Mesendoderm (in vitro differentiated cells): ENCODE data around the gene F8. TPM values are rescaled to one million over a fixed set of nuclear protein-coding genes. Genes with fewer than 3 reads are reported as not detected.
A peak's percentile ranks its signal among the peaks of the same experiment; 100 is the strongest.

Source experiments
- DNase-seq: peaks from one replicate; pipeline ENCODE4 v3.0.0; 2013
- H2AK5ac ChIP-seq: 2 replicates; pipeline ENCODE4 v1.6.1; 2013; ENCODE audit warnings: low read length, inconsistent platforms
- H2BK120ac ChIP-seq: 2 replicates; pipeline ENCODE4 v1.6.1; 2013; ENCODE audit warnings: low read depth, mild to moderate bottlenecking, low read length, moderate library complexity, mixed read lengths
- H2BK15ac ChIP-seq: replicated peaks from 2 replicates; pipeline ENCODE4 v1.6.1; 2013; ENCODE audit warnings: low read depth, mild to moderate bottlenecking, moderate library complexity
- H2BK5ac ChIP-seq: 2 replicates; pipeline ENCODE4 v1.6.1; 2013; ENCODE audit warnings: low read length, inconsistent platforms
- H3K18ac ChIP-seq: 2 replicates; pipeline ENCODE4 v1.6.1; 2013; ENCODE audit warnings: mild to moderate bottlenecking, low read length, mixed read lengths
- H3K23ac ChIP-seq: one replicate; pipeline ENCODE4 v1.6.1; 2013; ENCODE audit warnings: low read length
- H3K27ac ChIP-seq: 2 replicates; pipeline ENCODE4 v1.5.1; 2013; ENCODE audit warnings: low read depth, mild to moderate bottlenecking, inconsistent platforms, low read length, moderate library complexity
- H3K27me3 ChIP-seq: 2 replicates; pipeline ENCODE4 v1.6.1; 2013; ENCODE audit warnings: low read length, control low read depth, mild to moderate bottlenecking, inconsistent platforms; ENCODE audit not compliant: insufficient read depth, poor library complexity
- H3K36me3 ChIP-seq: 2 replicates; pipeline ENCODE4 v1.6.1; 2013; ENCODE audit warnings: low read length, inconsistent platforms; ENCODE audit not compliant: control insufficient read depth, insufficient read depth
- H3K4ac ChIP-seq: one replicate; pipeline ENCODE4 v1.6.1; 2013; ENCODE audit warnings: low read depth, mild to moderate bottlenecking, low read length, moderate library complexity
- H3K4me1 ChIP-seq: 2 replicates; pipeline ENCODE4 v1.6.1; 2013; ENCODE audit warnings: low read depth, low read length, inconsistent platforms; ENCODE audit not compliant: control insufficient read depth
- H3K4me2 ChIP-seq: 2 replicates; pipeline ENCODE4 v1.6.1; 2013; ENCODE audit warnings: low read length
- H3K4me3 ChIP-seq: 2 replicates; pipeline ENCODE4 v1.5.1; 2013; ENCODE audit warnings: mild to moderate bottlenecking, low read length
- H3K56ac ChIP-seq: one replicate; pipeline ENCODE4 v1.6.1; 2013; ENCODE audit warnings: low read length
- H3K79me1 ChIP-seq: 2 replicates; pipeline ENCODE4 v1.6.1; 2013; ENCODE audit warnings: low read length, inconsistent platforms
- H3K79me2 ChIP-seq: 2 replicates; pipeline ENCODE4 v1.6.1; 2013; ENCODE audit warnings: mild to moderate bottlenecking, low read length; ENCODE audit not compliant: control insufficient read depth, insufficient read depth
- H3K9ac ChIP-seq: 2 replicates; pipeline ENCODE4 v1.6.1; 2013; ENCODE audit warnings: low read length, inconsistent platforms
- H4K5ac ChIP-seq: one replicate; pipeline ENCODE4 v1.6.1; 2013; ENCODE audit warnings: low read length
- H4K8ac ChIP-seq: one replicate; pipeline ENCODE4 v1.6.1; 2013; ENCODE audit warnings: low read depth, mild to moderate bottlenecking, control low read depth, low read length, moderate library complexity
- whole genome bisulfite sequencing: extraction: QIAGEN DNeasy Blood & Tissue Kit; methylation state at CpG from one replicate; pipeline ENCODE4 v1.1.7; 2013; ENCODE audit warnings: low lambda C conversion rate, missing lambda C conversion rate; ENCODE audit not compliant: insufficient coverage; ENCODE audit errors: extremely low coverage; 5-methylcytosine and 5-hydroxymethylcytosine counted together
- polyA plus RNA-seq, 2 experiments: library from polyadenylated mRNA; stranded (reverse); fragments of 200-250 nt; gene quantifications; one replicate each; pipeline ENCODE4 v1.2.3, GENCODE V29; 2013

F8 gene
- 1.1 TPM for polyA plus RNA-seq (2013, experiment 1 of 2)
- polyA plus RNA-seq (2013, experiment 2 of 2), result 1.3 TPM

GRCh38 chrX:155022585-155022984 is at the start of gene F8:
TSS of gene F8 (minus strand) at chrX:155022723. CDS start at chrX:155022552, 171 bp downstream.
- Histone ChIP-seq H3K4me3 (no peak within 1 kb of the TSS), H3K23ac (no peak within 1 kb of the TSS)
- DNase-seq, result no peak

GRCh38 chrX:155071694-155072280 is 49.3 kb upstream of the F8 start:
- Histone ChIP-seq H2BK5ac (no peak overlapping the region), H2AK5ac (no peak overlapping the region), H3K36me3 (no peaks in the 10 kb centered on the region), H3K56ac (peak overlapping the region; percentile 98), H3K27me3 (no peaks in the 10 kb centered on the region), H3K4me3 (peak overlapping the region; percentile 91), H2BK120ac (no peak overlapping the region), H3K4me2 (peak overlapping the region; percentile 18), H4K8ac (no peak overlapping the region), H3K79me2 (peaks cover 3% of the 10 kb centered on the region), H3K18ac (peak overlapping the region; percentile 42), H3K79me1 (no peaks in the 10 kb centered on the region), H3K9ac (peak overlapping the region; percentile 88), H3K23ac (no peak overlapping the region), H3K4ac (peak overlapping the region; percentile 81), H3K27ac (peak overlapping the region; percentile 44), H2BK15ac (no peak overlapping the region), H4K5ac (no peak overlapping the region), H3K4me1 (no peaks in the 10 kb centered on the region)
- no CpG with 5 or more reads among the region's 25 CpGs for WGBS
- peak; percentile 21 for DNase-seq

More at GRCh38 chrX:155022585-155022984, at the start of gene F8:
- H2AK5ac ChIP-seq, result no peak within 1 kb of the TSS
- H3K36me3 ChIP-seq, result no peaks in the 10 kb centered on the region
- no peaks in the 10 kb centered on the region for H3K79me1 ChIP-seq
- H4K5ac ChIP-seq, result no peak within 1 kb of the TSS
- no peak within 1 kb of the TSS for H2BK120ac ChIP-seq
- no peaks in the 10 kb centered on the region for H3K27me3 ChIP-seq
- no peak within 1 kb of the TSS for H3K27ac ChIP-seq
- no peak within 1 kb of the TSS for H2BK15ac ChIP-seq
- H3K9ac ChIP-seq, result no peak within 1 kb of the TSS
- no peaks in the 10 kb centered on the region for H3K79me2 ChIP-seq
- no peak within 1 kb of the TSS for H3K4me2 ChIP-seq
- H3K56ac ChIP-seq, result no peak within 1 kb of the TSS
- no peak within 1 kb of the TSS for H3K18ac ChIP-seq
- H2BK5ac ChIP-seq, result no peak within 1 kb of the TSS
- H3K4ac ChIP-seq, result no peak within 1 kb of the TSS
- H3K4me1 ChIP-seq, result no peaks in the 10 kb centered on the region
- H4K8ac ChIP-seq, result no peak within 1 kb of the TSS
- no CpG with 5 or more reads among the region's 1 CpG for WGBS

DNA sequence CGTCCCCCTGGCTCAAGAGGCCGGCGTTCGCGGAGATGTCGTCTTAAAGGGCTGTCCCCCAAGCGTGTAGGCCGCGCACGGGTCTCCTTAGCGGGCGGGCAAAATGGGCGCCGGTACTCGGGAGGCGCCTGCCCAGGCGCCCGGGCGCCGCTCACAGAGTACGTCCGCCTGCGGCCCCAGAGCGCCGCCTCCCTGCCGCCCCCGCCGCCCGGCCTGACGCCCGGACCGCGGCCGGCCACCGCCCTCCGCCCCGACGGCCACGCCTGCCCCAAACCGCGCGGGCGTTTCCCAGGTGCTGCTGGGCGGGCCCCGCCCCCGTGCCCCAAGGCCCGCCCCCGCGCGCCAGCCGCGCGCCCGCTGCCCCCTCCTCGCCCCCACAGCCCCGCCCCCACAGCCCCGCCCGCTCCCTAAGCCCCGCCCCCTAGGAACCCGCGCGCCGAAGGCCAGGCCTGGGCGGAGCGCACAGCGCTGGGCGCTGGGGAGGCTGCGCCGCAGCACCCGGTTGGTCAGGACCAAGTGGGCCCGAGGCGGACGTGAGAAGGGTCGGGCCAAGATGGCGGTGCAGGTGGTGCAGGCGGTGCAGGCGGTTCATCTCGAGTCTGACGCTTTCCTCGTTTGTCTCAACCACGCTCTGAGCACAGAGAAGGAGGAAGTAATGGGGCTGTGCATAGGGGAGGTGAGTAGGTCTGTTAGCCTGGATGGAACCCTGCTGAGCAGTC is 48.6 kb upstream of the F8 start, which contains the start of the genes BRCC3, CMC4 and MTCP1:
Gene BRCC3, plus strand, starts transcription at position 534 of the 719 bp plus-strand sequence. Its CDS starts 20 bp downstream, at position 554.
Gene CMC4, minus strand, starts transcription at position 162 of the 719 bp plus-strand sequence. CDS start 7,113 bp downstream, outside the sequence.
Gene MTCP1, minus strand, starts transcription at position 162 of the 719 bp plus-strand sequence. CDS start 5,126 bp downstream, outside the sequence.
- no peaks in the 10 kb centered on the region for H3K27me3 ChIP-seq
- H4K5ac ChIP-seq, result no peak within 1 kb of the TSS
- no peaks in the 10 kb centered on the region for H3K4me1 ChIP-seq
- WGBS, result no CpG with 5 or more reads among the region's 81 CpGs
- peak; percentile 86 for DNase-seq
- peak within 1 kb of the TSS; percentile 59 for H3K4me2 ChIP-seq
- no peak within 1 kb of the TSS for H2BK5ac ChIP-seq
- peak within 1 kb of the TSS; percentile 88 for H3K9ac ChIP-seq
- H3K79me2 ChIP-seq, result peaks cover 3% of the 10 kb centered on the region
- no peak within 1 kb of the TSS for H3K23ac ChIP-seq
- peak within 1 kb of the TSS; percentile 42 for H3K18ac ChIP-seq
- H2BK120ac ChIP-seq, result no peak within 1 kb of the TSS
- H4K8ac ChIP-seq, result no peak within 1 kb of the TSS
- peak within 1 kb of the TSS; percentile 81 for H3K4ac ChIP-seq
- peak within 1 kb of the TSS; percentile 98 for H3K56ac ChIP-seq
- H3K27ac ChIP-seq, result peak within 1 kb of the TSS; percentile 44
- H2AK5ac ChIP-seq, result no peak within 1 kb of the TSS
- no peaks in the 10 kb centered on the region for H3K79me1 ChIP-seq
- no peak within 1 kb of the TSS for H2BK15ac ChIP-seq
- no peaks in the 10 kb centered on the region for H3K36me3 ChIP-seq
- H3K4me3 ChIP-seq, result peak within 1 kb of the TSS; percentile 91

GRCh38 chrX:155070663-155070974 is 48.1 kb upstream of the F8 start:
- H3K4me1 ChIP-seq, result no peaks in the 10 kb centered on the region
- peak overlapping the region; percentile 79 for H3K56ac ChIP-seq
- no peaks in the 10 kb centered on the region for H3K36me3 ChIP-seq
- DNase-seq, result no peak
- H3K4me3 ChIP-seq, result peak overlapping the region; percentile 56
- H3K27ac ChIP-seq, result peak overlapping the region; percentile 36
- no peak overlapping the region for H2BK120ac ChIP-seq
- no peak overlapping the region for H3K23ac ChIP-seq
- H3K79me1 ChIP-seq, result no peaks in the 10 kb centered on the region
- no peak overlapping the region for H3K4ac ChIP-seq
- H4K8ac ChIP-seq, result no peak overlapping the region
- H2AK5ac ChIP-seq, result no peak overlapping the region
- H3K79me2 ChIP-seq, result peaks cover 3% of the 10 kb centered on the region
- WGBS, result no CpG with 5 or more reads among the region's 16 CpGs
- H2BK15ac ChIP-seq, result no peak overlapping the region
- H3K18ac ChIP-seq, result no peak overlapping the region
- H2BK5ac ChIP-seq, result no peak overlapping the region
- H4K5ac ChIP-seq, result no peak overlapping the region
- peak overlapping the region; percentile 59 for H3K4me2 ChIP-seq
- peak overlapping the region; percentile 77 for H3K9ac ChIP-seq
- no peaks in the 10 kb centered on the region for H3K27me3 ChIP-seq

DNA sequence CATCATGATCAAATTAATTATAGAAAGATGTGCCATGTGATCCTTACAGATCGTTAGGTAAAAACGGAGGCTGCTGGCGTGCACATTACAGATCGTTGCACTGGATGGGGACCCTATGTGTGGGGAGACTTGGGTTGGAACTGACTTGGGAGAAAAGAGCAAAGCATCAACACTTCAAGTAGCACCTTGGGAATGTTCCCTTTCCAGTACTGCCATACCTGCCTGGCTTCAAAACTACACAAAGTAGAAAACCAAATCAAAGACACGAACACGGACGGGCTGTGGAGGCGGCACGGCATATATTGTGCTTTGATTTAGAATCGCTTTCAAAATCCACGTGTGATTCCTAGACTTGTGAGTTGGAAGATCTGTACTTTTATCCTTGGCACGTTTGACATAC is 47.5 kb upstream of the F8 start:
- no peak overlapping the region for H3K18ac ChIP-seq

More for the DNA sequence above, 47.5 kb upstream of the F8 start:
- Histone ChIP-seq H3K9ac (peak overlapping the region; percentile 77), H4K8ac (no peak overlapping the region), H3K4me2 (peak overlapping the region; percentile 59), H3K27me3 (no peaks in the 10 kb centered on the region), H3K27ac (no peak overlapping the region), H2BK5ac (no peak overlapping the region), H3K36me3 (no peaks in the 10 kb centered on the region), H3K4ac (no peak overlapping the region), H3K4me1 (no peaks in the 10 kb centered on the region), H3K23ac (no peak overlapping the region), H3K79me1 (no peaks in the 10 kb centered on the region), H4K5ac (no peak overlapping the region), H3K79me2 (peaks cover 3% of the 10 kb centered on the region), H2BK15ac (no peak overlapping the region), H3K56ac (peak overlapping the region; percentile 79), H2BK120ac (no peak overlapping the region), H2AK5ac (no peak overlapping the region), H3K4me3 (peak overlapping the region; percentile 56)
- DNase-seq, result no peak
- WGBS, result no CpG with 5 or more reads among the region's 12 CpGs
